ENCODE results near the gene IARS2.
"Not testable (repeated sequence)": the region's sequence is repeated elsewhere in the genome, so short reads cannot be mapped to it uniquely, and the experiment has no call there.

The IARS2 gene

GRCh38 chr1:220112600-220112999, 18.7 kb downstream of the IARS2 start:
- DNase-seq (ENCODE audit: low read depth) = not testable (repeated sequence)

GRCh38 chr1:220113136-220113695, 19.3 kb downstream of the IARS2 start:
- no peak for DNase-seq (ENCODE audit: low read depth)

- DNase-seq (ENCODE audit: low read depth) = no peak
Measured at GRCh38 chr1:220119043-220119512, 25.1 kb downstream of the IARS2 start.

GRCh38 chr1:220121791-220122530, 28.0 kb downstream of the IARS2 start:
- no peak for DNase-seq (ENCODE audit: low read depth)

- no peak for DNase-seq (ENCODE audit: low read depth)
Measured at GRCh38 chr1:220123066-220123465, 29.1 kb downstream of the IARS2 start.

- no peak for DNase-seq (ENCODE audit: low read depth)
Measured at GRCh38 chr1:220123889-220124288, 30.0 kb downstream of the IARS2 start.

GRCh38 chr1:220124542-220124941, 30.6 kb downstream of the IARS2 start:
- no peak for DNase-seq (ENCODE audit: low read depth)

- no peak for DNase-seq (ENCODE audit: low read depth)
Measured at GRCh38 chr1:220127076-220127475, 33.1 kb downstream of the IARS2 start.

GRCh38 chr1:220129479-220130210, 35.7 kb downstream of the IARS2 start:
- DNase-seq (ENCODE audit: low read depth) = no peak

GRCh38 chr1:220135755-220136154, 41.8 kb downstream of the IARS2 start:
- no peak for DNase-seq (ENCODE audit: low read depth)

- no peak for DNase-seq (ENCODE audit: low read depth)
Measured at GRCh38 chr1:220137019-220137786, 43.3 kb downstream of the IARS2 start.

GRCh38 chr1:220139966-220140365, 46.0 kb downstream of the IARS2 start:
- DNase-seq (ENCODE audit: low read depth) = no peak

GRCh38 chr1:220144051-220144450, 50.1 kb downstream of the IARS2 start:
- no peak for DNase-seq (ENCODE audit: low read depth)

GRCh38 chr1:220149742-220150141, 55.8 kb downstream of the IARS2 start:
- no peak for DNase-seq (ENCODE audit: low read depth)

- no peak for DNase-seq (ENCODE audit: low read depth)
Measured at GRCh38 chr1:220151454-220151853, 57.5 kb downstream of the IARS2 start.

- DNase-seq (ENCODE audit: low read depth) = no peak
Measured at GRCh38 chr1:220153147-220153546, 59.2 kb downstream of the IARS2 start.

- no peak for DNase-seq (ENCODE audit: low read depth)
Measured at GRCh38 chr1:220156620-220157146, 62.8 kb downstream of the IARS2 start.

GRCh38 chr1:220157738-220158137, 63.8 kb downstream of the IARS2 start:
- no peak for DNase-seq (ENCODE audit: low read depth)

- not testable (repeated sequence) for DNase-seq (ENCODE audit: low read depth)
Measured at GRCh38 chr1:220158530-220158929, 64.6 kb downstream of the IARS2 start.

- DNase-seq (ENCODE audit: low read depth) = no peak
Measured at GRCh38 chr1:220159041-220159440, 65.1 kb downstream of the IARS2 start.

GRCh38 chr1:220160027-220160426, 66.1 kb downstream of the IARS2 start:
- DNase-seq (ENCODE audit: low read depth) = no peak

- DNase-seq (ENCODE audit: low read depth) = no peak
Measured at GRCh38 chr1:220164116-220164515, 70.2 kb downstream of the IARS2 start.

All from stimulated activated CD8-positive, alpha-beta memory T cell treated with anti-CD3 and anti-CD28 coated beads, Interleukin-15, amount 100 ng/mL, for 24 hours (primary cell).